DND-41 (cell line): Measurements from ENCODE around the gene RALGPS1.

Source experiments
- EZH2 ChIP-seq: IDR thresholded peaks from 3 replicates; pipeline ENCODE4 v1.6.1; 2012; ENCODE audit warnings: borderline replicate concordance, low read depth, mild to moderate bottlenecking, moderate library complexity, low read length, inconsistent platforms; ENCODE audit not compliant: severe bottlenecking
- TF ChIP-seq, protein P1 (sequence below): IDR thresholded peaks from 2 replicates; pipeline ENCODE4 v1.5.1; 2012; ENCODE audit warnings: borderline replicate concordance, low read length, moderate library complexity, mild to moderate bottlenecking; ENCODE audit not compliant: poor library complexity, severe bottlenecking; ENCODE audit errors: extremely low read depth

DNA sequence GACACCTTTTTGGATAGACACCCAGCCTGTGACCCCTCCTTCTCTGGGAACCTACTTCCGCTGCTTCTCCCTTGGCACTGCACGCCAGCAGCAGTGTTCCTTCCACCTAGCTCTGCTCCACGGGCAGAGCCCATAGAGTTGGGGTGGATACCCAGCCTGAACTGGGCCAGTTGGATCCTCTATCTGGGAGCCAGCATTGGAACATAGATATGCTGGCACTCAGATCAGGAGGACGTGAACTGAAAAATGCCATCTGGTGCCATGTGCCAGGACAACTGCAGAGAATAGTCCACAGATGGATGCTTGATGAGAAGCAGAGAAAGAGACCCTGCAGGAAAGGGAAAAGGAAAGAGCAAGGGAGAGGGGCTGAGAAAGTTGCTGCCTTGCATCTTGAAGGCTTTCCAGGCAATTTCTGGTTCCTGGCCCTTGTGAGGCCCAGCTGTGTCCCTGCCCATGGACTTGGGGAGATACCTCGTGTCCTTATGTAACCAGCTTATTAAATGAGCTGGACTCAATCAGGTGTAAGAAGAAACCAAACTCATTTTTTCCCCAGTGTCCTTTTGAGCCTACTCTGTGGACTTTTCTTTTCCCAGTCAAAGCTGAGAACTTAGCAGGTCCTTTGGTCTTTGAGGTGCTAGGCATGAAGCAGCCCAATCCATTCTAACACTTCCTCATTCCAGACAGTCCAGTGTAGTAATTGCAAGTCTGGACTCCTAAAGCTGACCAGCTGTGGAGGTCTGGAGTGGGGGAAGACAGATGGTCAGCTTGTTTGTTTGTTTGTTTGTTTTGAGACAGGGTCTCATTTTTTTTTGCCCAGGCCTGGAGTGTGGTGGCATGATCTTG, 168.8 kb downstream of the RALGPS1 start:
- TF ChIP-seq, protein P1, sequence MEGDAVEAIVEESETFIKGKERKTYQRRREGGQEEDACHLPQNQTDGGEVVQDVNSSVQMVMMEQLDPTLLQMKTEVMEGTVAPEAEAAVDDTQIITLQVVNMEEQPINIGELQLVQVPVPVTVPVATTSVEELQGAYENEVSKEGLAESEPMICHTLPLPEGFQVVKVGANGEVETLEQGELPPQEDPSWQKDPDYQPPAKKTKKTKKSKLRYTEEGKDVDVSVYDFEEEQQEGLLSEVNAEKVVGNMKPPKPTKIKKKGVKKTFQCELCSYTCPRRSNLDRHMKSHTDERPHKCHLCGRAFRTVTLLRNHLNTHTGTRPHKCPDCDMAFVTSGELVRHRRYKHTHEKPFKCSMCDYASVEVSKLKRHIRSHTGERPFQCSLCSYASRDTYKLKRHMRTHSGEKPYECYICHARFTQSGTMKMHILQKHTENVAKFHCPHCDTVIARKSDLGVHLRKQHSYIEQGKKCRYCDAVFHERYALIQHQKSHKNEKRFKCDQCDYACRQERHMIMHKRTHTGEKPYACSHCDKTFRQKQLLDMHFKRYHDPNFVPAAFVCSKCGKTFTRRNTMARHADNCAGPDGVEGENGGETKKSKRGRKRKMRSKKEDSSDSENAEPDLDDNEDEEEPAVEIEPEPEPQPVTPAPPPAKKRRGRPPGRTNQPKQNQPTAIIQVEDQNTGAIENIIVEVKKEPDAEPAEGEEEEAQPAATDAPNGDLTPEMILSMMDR = no peak
- TF ChIP-seq EZH2 = no peak
